ENCODE data around the gene FBXL2.
"Not testable (repeated sequence)": the region's sequence is repeated elsewhere in the genome, so short reads cannot be mapped to it uniquely, and the experiment has no call there.

FBXL2 gene

DNA sequence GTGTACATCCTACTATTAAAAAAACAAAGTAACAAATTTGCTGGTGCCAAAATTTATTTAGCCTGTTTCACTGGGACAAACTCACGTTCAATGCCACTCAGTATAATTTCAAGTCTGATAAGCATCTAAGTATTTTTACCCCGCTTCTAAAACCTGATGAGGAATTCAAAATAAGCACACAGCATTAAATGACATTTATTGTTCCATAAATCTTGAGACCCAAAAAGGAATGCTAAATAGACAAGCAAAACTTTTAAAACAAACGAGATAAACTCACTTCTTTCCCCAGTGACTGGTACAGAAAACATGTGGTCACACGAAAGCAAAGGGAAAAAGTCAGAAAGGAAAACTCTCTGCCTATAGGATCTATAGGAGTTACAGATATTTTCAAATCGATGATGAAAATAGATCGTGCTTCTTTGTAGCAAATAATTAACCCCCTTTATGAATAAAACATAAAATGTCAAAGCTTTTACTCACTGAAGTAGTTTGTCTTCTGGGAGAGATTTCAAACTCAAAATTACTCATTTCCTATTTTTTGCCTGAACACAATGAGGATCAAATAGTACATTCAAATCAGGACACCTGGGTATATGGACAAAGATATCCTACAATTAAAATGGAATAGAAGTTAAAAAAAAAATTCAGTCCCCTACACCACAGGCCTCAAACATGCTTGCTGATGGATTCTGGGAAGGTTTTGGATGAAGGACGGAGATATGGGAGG, 111.3 kb downstream of the FBXL2 start:
- DNase-seq = no peak

DNA sequence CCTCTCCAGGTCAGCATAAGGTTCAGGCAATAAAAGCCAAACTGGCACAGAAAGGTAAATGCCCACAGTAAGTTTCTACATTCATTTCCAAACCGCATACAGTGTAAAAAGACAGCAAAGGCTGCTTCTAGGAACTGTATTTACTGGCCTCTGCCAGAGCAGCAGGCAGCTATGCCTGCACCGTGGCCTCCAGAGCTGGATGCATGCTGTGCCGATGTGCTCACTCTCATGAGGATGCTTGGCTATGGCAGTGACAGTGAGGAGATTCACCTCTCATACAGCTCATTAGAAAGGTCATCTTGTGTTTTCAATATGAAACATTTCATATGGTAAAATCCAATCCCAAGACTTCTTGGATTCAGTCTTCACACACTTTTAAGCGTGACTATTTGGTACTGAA, 112.7 kb downstream of the FBXL2 start:
- DNase-seq = no peak

DNA sequence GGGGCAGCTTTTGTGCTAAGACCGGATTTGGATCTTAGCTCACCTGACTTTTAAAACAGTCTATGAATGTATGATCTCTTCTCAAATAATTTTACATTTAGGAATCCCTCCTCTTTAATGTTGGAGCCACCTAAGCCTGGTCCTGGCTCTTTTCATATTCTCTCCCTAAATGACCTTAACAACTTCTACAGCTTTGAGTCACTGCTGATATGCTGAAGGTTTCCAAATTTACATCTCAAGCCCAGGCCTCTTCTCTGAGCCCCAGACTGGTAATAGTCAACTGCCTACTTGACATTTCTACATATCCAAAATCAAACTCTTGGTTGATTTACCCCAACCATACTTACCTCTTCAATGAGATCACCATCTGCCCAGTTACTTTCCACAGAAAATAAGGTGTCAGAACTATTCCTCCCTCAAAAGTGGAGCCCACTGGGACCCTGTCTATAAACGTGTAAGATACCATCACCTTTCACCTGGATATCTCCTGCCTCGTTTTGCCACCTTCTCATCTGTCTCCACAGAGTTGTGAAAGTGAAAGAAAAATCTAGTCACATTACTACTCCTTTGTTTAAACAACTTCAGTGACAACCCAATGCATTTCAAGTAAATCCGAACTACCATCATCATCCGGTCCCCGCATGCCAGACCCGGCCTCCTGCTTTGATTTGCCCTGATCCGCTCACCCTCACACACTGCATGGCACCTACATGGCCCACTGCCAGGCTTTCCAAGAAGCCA, 114.2 kb downstream of the FBXL2 start:
- no peak for DNase-seq

DNA sequence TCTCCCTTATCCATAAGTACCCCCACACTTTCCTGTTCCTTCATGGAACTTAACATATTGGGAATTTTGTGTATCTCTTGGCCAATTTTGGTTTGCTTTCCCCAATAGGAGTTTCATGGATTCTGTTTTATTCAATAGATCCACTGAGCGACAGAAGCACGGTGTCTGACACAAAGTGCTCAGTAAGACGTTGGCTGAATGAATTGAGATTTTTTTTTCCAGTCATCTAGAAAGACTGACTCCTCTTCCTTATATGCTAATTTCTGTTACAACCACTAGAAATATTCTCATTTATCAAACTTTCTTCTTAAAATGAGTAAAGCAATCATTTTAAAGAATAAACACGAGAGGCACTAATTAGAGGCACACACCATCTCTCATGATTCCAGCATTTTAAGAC, 114.9 kb downstream of the FBXL2 start:
- DNase-seq = no peak

DNA sequence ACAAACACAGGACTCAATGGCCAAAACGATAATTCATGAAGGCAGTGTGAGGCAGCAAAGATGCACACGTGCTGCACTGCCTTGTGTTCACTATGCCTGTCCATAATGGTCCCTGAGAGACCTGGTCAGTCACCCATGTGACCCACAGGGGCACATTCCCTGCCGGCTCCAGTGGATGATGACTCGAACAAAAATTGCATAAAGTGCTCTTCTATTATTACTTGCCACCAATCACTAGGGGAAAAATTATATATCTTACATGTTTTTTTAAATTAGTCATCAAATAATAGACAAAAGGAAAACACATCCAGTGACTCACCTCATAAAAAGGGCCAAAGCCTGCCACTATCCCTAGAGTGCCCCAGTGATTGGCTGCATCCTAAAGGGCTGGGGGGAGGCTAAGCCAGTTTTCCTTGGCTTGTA, 115.5 kb downstream of the FBXL2 start:
- DNase-seq = no peak

DNA sequence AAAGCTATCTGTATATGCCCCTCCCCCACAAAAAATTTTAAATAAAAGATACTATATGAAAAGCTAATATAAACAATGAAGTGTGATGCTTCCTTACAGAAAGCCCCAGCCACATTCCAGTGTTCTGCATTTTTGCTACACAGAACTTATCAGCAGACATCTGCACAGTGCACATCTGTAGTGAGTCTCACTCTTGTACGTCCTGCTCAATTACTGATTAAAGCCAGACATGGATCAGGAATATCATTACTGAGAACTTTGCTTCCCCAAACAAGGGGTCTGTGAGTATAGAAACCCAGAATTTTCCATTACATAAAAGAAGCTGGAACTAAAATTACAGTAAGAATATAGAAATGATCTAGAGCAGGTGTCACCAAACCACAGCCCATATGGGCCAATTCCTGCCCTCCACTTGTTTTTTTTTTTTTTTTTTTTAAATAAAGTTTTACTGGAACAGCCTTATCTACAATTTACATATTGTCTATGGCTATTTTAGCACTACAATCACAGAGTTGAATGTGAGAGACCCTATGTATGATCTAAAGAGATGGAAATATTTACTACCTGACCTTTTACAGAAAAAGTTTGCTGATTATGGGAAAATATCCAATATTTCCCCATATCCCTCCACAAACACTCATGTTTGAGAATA, 117.3 kb downstream of the FBXL2 start:
- no peak for DNase-seq

DNA sequence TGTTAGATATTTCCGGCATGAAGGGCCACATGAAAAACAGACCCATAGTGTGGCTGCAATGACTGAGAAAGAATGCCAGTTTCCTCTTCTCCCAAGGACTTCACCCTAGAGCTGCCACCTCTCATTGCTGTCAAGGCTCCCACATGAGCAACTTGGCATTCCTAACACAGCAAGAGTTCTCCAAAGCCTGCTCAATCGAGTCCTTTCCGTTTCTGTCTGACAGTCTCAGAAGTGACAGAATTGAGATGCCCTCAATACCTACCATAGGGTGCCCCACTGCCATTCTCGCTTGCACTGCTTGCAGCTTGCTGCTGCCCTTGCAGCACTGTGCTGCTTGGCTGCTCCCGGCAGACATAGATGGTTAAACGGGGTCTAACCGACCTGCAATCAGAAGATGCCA, 118.7 kb downstream of the FBXL2 start:
- DNase-seq = no peak

DNA sequence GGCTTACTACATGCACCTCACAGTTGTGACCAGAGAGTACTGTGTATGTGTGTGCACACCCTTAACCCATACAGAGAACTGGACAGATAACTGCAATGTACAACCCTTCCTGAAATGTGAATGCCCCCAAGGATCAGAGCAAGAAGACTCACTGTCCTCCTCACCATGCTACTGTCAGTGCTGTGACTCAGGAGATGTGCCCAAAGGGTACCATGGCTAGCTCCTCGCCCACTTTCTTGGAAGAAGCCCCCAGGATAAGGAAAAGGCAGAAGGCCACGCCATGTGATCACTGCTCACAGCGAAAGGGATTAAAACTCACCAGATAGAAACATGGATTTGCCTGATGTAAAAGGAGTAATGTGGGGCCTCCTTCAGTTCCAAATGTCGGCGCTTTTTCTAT, 121.2 kb downstream of the FBXL2 start:
- DNase-seq = no peak

DNA sequence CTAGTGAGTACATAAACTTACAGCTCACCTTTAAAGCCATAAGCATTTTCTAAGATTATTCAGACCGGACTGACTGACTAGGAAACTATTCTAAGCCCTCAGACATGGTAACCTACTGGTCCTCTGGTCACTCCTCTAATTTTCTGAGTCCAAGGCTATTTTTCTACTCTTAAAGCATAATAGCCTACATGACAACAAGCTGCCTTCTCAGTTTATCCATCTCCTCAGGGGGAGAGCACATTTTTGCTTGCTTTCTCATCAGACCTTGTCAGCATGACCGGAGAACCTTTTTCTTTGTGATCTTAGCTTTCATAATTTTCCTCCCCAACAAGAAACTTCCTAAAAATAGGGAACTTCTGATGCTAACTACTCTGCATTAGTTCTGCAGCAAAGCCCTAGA, 124.5 kb downstream of the FBXL2 start:
- no peak for DNase-seq

DNA sequence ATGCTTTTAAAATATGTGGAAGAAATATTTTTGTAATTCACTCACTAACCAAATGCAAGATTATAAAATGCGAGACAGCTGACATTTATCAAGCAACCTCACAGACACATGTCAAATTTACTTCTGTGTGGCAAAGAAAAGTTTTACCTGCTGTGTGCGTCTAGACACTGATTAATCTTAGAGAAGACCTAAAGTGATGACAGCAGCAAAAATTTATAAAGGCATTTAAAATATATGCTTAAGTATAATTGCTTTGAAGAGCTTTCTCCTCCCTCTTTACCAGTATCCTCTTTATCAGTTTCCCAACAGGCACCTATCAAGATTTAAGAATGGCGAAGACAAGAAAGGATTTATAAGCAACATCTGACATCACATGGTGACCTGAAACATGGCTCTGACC, 125.7 kb downstream of the FBXL2 start:
- no peak for DNase-seq

DNA sequence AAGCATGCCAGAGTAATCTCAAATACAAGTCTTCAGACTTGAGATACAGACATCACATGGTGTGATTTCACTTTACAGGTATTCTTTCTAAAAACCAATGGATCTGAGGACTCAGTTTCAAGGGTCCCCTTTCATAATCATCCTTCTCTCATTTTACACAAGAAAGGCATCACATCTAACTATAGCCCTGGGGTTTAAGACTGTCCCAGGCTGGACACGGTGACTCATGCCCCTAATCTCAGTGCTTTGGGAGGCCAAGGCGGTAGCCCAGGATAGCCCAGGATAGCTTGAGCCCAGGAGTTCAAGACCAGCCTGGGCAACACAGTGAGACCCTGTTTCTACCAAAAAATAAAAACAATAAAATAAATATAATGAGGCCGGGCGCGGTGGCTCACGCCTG, 126.5 kb downstream of the FBXL2 start:
- DNase-seq = no peak

DNA sequence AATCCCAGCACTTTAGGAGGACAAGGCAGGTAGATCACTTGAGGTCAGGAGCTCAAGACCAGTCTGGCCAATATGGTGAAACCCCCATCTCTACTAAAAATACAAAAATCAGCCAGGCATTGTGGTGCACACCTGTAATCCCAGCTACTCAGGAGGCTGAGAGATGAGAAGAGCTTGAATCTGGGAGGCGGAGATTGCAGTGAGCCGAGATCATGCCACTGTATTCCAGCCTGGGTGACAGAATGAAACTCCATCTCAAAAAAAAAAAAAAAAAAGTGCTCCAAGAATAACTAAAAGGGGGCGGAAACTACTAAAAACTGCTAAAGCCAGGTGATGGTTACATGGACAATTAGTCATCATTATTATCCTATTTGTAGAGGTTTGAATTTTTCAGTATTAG, 133.6 kb downstream of the FBXL2 start:
- not testable (repeated sequence) for DNase-seq

DNA sequence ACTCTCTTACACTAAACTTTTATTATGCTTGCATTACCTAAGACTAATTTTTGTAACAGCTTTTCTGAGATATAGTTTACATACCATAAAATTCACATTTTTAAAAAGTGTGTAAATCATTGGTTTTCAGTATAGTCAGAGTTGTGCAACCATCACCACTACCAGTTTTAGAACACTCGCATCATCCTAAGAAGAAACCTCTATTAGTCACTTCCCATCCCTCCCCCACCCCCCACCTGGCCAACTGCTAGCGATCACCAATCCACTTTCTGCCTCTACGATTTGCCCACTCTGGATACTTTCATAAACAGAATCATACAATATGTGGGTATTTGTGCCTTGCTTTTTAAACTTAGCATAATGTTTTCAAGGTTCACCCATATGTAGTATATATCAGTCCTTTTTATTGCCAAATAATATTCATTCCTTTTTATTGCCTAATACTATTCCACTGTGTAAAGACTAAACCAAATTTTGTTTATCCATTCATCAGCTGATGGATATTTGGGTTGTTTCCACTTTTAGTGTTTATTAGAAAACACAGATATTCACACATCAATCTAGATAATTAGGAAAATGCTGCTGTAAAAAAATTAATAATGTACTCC, 139.9 kb downstream of the FBXL2 start:
- DNase-seq = no peak

DNA sequence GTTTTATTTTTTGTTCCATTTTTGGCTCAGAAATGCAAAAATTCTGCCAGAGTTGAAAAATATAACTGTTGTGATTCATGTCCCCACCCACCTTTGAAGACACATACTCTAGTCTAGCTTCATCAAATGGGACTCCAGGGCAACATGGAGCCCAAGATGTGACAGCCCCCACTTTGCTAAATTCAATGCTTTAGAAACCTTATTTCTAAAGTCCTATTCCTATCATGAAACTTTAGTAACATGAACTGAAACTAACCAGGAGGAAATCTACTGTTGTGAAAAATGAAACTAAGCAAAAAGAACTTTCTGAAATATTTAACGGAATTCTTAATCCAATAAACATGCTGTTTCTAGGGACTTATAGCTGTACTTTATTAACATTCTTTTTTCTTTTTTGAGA, 142.7 kb downstream of the FBXL2 start:
- no peak for DNase-seq

DNA sequence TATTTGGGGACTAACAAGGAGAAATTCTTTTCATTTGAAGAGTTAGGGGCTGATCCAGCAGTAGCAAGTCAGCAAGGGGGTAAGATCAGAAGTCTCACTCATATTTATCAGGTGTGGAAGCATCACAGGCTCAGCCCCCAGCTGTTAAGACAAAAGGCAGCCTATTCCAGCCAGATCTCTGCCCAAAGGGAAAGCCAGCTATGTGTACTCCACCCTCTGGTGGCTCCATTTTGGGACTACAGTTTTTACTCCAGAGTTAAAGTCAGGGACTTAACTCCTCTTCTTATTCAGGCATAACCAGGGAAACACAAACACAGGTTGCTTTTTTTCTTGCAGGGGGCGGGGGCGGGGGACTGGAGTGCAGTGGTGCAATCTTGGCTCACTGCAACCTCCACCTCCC, 143.7 kb downstream of the FBXL2 start:
- DNase-seq = no peak

DNA sequence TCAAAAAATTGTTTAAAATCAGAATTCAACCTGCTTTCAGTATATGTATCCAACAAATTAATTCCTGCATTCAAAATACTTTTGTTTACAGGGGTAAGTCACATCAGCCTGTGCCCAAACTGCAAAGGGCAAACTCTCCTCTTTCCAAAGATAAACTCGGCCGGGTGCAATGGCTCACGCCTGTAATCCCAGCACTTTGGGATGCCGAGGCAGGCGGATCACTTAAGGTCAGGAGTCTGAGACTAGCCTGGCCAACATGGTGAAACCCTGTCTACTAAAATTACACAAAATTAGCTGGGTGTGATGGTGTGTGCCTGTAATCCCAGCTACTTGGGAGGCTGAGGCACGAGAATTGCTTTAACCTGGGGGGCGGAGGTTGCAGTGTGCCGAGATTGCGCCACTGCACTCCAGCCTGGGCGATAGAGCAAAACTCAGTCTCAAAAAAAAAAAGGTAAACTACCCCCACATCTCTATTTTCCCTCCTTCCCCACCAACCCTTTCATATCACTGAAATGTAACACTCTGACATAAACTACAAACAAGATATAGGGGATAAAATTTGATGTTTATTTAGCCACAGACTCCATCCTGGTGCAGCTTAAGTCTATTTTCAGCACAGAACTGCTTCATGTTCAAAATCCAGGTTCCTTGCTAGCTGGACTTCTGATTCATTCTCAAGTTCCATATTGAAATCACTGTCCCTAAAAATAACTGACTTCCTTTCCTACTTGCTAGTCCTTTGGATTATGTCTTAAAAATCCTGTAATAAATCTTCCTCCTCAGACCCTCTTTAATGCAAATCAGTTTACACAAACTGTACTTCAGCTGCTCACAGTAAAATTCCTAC, 147.6 kb downstream of the FBXL2 start:
- DNase-seq = no peak

DNA sequence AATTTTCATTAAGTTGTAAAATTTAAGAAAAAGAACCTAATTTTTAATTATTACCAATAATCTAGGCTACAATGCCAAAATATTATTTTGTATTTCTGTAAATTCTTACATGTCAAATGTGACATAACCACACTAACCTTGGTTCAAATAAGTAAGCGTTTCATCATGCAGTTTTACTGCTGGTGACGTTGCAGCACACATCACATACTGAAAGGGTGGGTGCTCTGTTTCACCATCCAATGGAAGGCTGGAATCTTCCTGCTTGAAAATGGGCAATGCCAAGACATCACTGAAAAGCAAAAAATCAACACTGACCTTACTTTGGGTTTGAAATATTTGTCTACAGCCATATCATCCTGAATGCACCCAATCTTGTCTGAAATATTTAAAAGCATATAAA, 148.2 kb downstream of the FBXL2 start:
- peak in 2 of 3 experiments; percentile 3 to 58 for DNase-seq

DNA sequence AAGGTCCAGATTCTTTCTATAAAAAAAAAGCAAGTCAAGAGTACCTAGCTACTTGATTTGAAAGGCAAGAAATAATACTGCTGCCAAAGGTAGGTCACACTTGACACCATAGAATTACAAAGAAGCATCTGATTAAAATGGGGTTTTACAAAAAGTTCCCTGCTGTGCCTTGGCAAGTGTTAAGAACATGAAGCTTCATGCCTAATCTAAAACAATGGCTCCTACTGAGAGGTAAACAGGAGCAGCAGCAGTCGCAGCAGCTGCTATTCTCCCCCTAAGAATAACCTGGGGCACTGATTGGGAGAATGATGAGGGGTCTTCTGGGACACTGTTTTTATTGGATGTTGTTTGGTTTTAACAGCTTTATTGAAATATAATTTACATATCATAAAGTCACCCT, 148.8 kb downstream of the FBXL2 start:
- peak in 2 of 3 experiments; percentile 53 to 92 for DNase-seq

DNA sequence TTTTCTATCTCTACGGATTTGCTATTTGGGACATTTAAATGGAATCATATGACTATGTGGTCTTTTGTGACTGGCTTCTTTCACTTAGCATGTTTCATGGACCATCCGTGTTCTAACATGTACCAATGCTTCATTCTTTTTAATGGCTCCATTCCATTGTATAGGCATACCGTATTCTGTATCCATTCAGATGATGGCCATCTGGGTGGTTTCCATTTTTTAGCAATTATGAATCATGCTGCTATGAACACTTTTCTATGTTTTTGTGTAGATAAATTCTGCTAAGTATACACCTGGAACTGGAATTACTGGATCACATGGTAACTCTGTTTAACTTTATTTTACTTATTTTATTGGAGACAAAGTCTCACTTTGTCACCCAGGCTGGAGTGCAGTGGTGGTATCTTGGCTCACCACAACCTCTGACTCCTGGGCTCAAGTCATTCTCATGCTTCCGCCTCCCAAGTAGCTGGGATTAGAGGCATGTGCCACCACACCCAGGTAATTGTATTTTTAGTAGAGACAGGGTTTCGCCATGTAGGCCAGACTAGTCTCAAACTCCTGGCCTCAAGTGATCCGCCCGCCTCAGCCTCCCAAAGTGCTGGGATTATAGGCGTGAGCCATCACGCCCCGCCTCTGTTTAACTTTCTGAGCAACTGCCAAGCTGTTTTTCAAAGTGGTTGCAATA, 149.5 kb downstream of the FBXL2 start:
- no peak for DNase-seq

DNA sequence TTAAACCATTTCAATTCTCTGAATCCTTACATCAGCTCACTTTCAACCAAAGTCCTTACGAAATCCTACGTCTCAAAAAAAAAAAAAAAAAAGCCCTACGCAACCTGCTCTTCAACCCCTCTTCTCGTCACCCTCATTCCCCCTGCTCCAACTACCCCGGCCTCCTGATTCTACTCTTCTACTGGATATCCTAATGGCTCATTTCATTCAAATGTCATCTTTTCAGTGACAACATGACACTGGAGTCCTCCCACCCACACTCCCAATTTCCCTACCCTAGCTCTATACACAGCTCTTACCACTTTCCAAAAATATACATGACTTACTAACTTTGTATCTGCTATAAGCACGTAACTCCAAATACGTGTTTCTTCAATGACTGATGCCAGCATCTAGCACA, 151.5 kb downstream of the FBXL2 start:
- DNase-seq = no peak

DNA sequence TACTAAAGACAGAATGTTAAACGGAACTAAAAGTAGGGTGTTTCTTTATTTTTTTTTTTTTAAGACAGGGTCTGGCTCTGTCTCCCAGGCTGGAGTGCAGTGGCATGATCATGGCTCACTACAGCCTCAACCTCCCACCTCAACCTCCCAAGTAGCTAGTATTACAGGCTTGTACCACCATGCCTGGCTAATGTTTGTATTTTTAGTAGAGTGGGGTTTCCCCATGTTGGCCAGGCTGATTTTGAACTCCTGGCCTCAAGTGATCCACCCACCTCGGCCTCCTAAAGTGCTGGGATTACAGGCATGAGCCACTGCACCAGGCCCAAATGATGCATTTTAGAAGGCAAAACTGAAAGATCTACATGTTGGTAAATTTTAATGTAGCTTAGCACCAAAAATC, 152.1 kb downstream of the FBXL2 start:
- DNase-seq = not testable (repeated sequence)

DNA sequence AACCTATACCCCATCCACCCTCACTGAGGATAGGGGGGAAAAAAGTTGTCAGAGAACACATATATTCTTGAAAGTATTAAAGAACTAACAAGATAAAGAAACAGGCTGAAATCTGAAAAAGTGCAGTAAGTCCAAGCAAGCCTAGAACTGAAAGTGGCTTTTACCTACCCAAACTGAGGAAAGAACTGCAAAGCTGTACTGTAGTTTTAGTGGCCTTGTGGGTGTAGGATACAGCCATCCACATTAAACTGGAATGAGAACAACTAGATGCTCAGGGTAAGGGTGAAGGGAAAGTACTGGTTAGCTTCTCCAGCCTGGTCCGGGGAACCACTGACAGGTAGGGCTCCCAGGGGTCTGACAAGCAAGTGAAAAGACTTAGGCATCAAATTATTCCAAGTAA, 152.8 kb downstream of the FBXL2 start:
- DNase-seq = no peak
